Measurements from ENCODE around the gene ABAT.

GRCh38 chr16:8785408-8785807, 111.0 kb downstream of the ABAT start:
- TF ChIP-seq CTCF (IDR thresholded peaks at IDR 0.05) = no peak
- no peak for TF ChIP-seq POLR2AphosphoS5 (IDR thresholded peaks at IDR 0.05)
- TF ChIP-seq POLR2A (IDR thresholded peaks at IDR 0.05) = no peak
- no peak for TF ChIP-seq EP300 (IDR thresholded peaks at IDR 0.05)
